ENCODE measurements around the gene SHD.
"Not testable (repeated sequence)": the region's sequence is repeated elsewhere in the genome, so short reads cannot be mapped to it uniquely, and the experiment has no call there.

DNA sequence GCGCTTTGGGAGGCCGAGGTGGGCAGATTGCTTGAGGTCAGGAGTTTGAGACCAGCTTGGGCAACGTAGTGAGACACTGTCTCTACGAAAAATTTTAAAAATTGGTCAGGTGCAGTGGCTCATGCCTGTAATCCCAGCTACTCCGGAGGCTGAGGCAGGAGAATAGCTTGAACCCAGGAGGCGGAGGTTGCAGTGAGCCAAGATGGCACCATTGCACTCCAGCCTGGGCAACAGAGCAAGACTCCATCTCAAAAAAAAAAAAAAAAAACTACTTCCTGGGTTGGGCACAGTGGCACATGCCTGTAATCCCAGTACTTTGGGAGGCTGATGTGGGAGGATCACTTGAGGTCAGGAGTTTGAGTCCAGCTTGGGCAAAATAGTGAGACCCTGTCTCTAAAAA, 47.5 kb upstream of the SHD start:
- TF ChIP-seq, protein P1, sequence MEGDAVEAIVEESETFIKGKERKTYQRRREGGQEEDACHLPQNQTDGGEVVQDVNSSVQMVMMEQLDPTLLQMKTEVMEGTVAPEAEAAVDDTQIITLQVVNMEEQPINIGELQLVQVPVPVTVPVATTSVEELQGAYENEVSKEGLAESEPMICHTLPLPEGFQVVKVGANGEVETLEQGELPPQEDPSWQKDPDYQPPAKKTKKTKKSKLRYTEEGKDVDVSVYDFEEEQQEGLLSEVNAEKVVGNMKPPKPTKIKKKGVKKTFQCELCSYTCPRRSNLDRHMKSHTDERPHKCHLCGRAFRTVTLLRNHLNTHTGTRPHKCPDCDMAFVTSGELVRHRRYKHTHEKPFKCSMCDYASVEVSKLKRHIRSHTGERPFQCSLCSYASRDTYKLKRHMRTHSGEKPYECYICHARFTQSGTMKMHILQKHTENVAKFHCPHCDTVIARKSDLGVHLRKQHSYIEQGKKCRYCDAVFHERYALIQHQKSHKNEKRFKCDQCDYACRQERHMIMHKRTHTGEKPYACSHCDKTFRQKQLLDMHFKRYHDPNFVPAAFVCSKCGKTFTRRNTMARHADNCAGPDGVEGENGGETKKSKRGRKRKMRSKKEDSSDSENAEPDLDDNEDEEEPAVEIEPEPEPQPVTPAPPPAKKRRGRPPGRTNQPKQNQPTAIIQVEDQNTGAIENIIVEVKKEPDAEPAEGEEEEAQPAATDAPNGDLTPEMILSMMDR (IDR thresholded peaks at IDR 0.05; ENCODE audit: poor library complexity), result not testable (repeated sequence)
- TF ChIP-seq EZH2 (IDR thresholded peaks at IDR 0.05; ENCODE audit: borderline replicate concordance); EZH2phosphoT487 (IDR thresholded peaks at IDR 0.05; ENCODE audit: low read depth, severe bottlenecking, unreplicated experiment): not testable (repeated sequence)

All from hepatocyte (in vitro differentiated cells).